Measurements from ENCODE around the gene CDH15.

DNA sequence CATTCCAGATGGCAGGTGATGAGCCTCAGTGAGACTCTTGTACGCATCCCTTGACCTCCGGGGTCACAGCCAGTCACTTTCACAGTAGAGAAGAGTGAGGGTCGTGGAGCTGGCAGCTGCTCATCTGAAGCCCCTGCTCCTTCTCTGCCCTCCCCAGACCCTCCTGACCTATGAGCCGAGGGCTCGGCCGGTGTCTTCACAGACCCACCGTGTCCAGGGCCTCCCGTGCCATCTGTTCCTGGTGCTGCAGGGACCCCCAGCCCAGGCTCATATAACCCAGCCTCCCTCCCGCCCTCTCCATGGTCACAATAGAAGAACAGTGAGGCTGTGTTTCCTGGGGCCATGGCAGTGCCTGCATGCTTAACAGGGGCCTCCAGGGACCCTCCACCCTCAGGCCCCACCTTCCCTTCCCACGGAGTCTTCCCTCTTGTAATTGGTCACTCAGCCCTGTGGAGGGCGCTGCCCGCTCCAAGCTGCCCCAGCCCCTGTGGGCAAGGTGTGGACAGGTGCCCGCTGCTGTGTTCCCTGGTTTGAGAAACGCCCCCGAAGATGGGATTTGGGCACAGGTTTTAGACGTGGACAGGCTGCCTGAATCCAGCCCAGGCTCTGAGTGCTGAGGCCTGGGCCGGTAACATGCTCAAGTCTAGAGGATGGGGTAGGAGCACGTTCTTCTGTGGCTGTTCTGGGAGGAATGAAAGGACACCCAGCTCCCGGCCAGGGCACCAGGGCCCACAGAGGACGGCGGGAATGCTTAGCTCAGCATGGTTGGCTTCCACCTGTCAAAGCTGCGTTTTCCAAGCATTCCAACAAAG, 39.1 kb upstream of the CDH15 start:
- TF ChIP-seq, protein P1, sequence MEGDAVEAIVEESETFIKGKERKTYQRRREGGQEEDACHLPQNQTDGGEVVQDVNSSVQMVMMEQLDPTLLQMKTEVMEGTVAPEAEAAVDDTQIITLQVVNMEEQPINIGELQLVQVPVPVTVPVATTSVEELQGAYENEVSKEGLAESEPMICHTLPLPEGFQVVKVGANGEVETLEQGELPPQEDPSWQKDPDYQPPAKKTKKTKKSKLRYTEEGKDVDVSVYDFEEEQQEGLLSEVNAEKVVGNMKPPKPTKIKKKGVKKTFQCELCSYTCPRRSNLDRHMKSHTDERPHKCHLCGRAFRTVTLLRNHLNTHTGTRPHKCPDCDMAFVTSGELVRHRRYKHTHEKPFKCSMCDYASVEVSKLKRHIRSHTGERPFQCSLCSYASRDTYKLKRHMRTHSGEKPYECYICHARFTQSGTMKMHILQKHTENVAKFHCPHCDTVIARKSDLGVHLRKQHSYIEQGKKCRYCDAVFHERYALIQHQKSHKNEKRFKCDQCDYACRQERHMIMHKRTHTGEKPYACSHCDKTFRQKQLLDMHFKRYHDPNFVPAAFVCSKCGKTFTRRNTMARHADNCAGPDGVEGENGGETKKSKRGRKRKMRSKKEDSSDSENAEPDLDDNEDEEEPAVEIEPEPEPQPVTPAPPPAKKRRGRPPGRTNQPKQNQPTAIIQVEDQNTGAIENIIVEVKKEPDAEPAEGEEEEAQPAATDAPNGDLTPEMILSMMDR (IDR thresholded peaks at IDR 0.05): no peak
- TF ChIP-seq POLR2A (IDR thresholded peaks at IDR 0.05): no peak

Measured in heart left ventricle (tissue), 13 donors.